Astrocyte (in vitro differentiated cells and primary cell): ENCODE data around the gene PRKAG3. TPM values are rescaled to one million over a fixed set of nuclear protein-coding genes. Genes with fewer than 3 reads are reported as not detected.
A peak's percentile ranks its signal among the peaks of the same experiment; 100 is the strongest.

Source experiments
- DNase-seq: peaks from one replicate; pipeline ENCODE4 v3.0.0-alpha.2; 2010; ENCODE audit warnings: low read depth
- FAIRE-seq: peaks from 2 replicates; lab custom pipeline; 2011; peaks lifted over from hg19 to GRCh38; lab: Jason Lieb, UNC
- H2AFZ ChIP-seq: 2 replicates; pipeline ENCODE4 v1.6.0; 2012; ENCODE audit warnings: low read depth, low read length, inconsistent platforms
- H3K27ac ChIP-seq: 2 replicates; pipeline ENCODE4 v1.5.1; 2011; ENCODE audit warnings: low read depth, low read length, inconsistent platforms
- H3K27me3 ChIP-seq: 2 replicates; pipeline ENCODE4 v1.6.0; 2011; ENCODE audit warnings: low read length, inconsistent platforms; ENCODE audit not compliant: insufficient read depth
- H3K36me3 ChIP-seq: 2 replicates; pipeline ENCODE4 v1.5.1; 2011; ENCODE audit warnings: low read length, inconsistent platforms; ENCODE audit not compliant: insufficient read depth
- H3K4me1 ChIP-seq: 2 replicates; pipeline ENCODE4 v1.5.1; 2011; ENCODE audit warnings: low read length, inconsistent platforms; ENCODE audit not compliant: insufficient read depth
- H3K4me2 ChIP-seq: 2 replicates; pipeline ENCODE4 v1.6.0; 2012; ENCODE audit warnings: low read length, inconsistent platforms
- H3K4me3 ChIP-seq: 2 replicates; pipeline ENCODE4 v1.5.1; 2011; ENCODE audit warnings: low read depth, mild to moderate bottlenecking, low read length, inconsistent platforms; ENCODE audit not compliant: insufficient read depth
- H3K79me2 ChIP-seq: 2 replicates; pipeline ENCODE4 v1.6.0; 2012; ENCODE audit warnings: mild to moderate bottlenecking, low read length, inconsistent platforms; ENCODE audit not compliant: insufficient read depth
- H3K9ac ChIP-seq: 2 replicates; pipeline ENCODE4 v1.6.0; 2012; ENCODE audit warnings: mild to moderate bottlenecking, low read length, inconsistent platforms
- H3K9me3 ChIP-seq: 2 replicates; pipeline ENCODE4 v1.5.1; 2012; ENCODE audit warnings: low read depth, mild to moderate bottlenecking, low read length, inconsistent platforms; ENCODE audit not compliant: insufficient read depth
- H4K20me1 ChIP-seq: 2 replicates; pipeline ENCODE4 v1.6.0; 2012; ENCODE audit warnings: low read length, inconsistent platforms; ENCODE audit not compliant: insufficient read depth
- H3K27ac Mint-ChIP-seq: one replicate; pipeline ENCODE4 v1.8.0; 2021; ENCODE audit warnings: mild to moderate bottlenecking, mixed read lengths; ENCODE audit not compliant: unreplicated experiment
- H3K27me3 Mint-ChIP-seq: one replicate; pipeline ENCODE4 v1.8.0; 2021; ENCODE audit warnings: low read depth, mixed read lengths; ENCODE audit not compliant: unreplicated experiment
- H3K36me3 Mint-ChIP-seq: one replicate; pipeline ENCODE4 v1.8.0; 2021; ENCODE audit warnings: low read depth, mixed read lengths; ENCODE audit not compliant: unreplicated experiment
- H3K4me1 Mint-ChIP-seq: one replicate; pipeline ENCODE4 v1.8.0; 2021; ENCODE audit warnings: low read depth, mixed read lengths; ENCODE audit not compliant: unreplicated experiment
- H3K4me3 Mint-ChIP-seq: one replicate; pipeline ENCODE4 v1.8.0; 2021; ENCODE audit warnings: mild to moderate bottlenecking, moderate library complexity, mixed read lengths; ENCODE audit not compliant: unreplicated experiment
- H3K9me3 Mint-ChIP-seq: one replicate; pipeline ENCODE4 v1.8.0; 2021; ENCODE audit warnings: mild to moderate bottlenecking, mixed read lengths; ENCODE audit not compliant: unreplicated experiment
- CTCF ChIP-seq: IDR thresholded peaks from 2 replicates; pipeline ENCODE4 v1.5.1; 2011; ENCODE audit warnings: low read depth, mild to moderate bottlenecking, inconsistent platforms, low read length, moderate library complexity; ENCODE audit not compliant: insufficient read depth
- EZH2 ChIP-seq: IDR thresholded peaks from 2 replicates; pipeline ENCODE4 v1.6.1; 2012; ENCODE audit warnings: mild to moderate bottlenecking, low read length, inconsistent platforms; ENCODE audit not compliant: insufficient read depth
- total RNA-seq: library from RNA; stranded (reverse); gene quantifications from 2 replicates; pipeline ENCODE4 v1.2.1, GENCODE V29; 2021

Gene PRKAG3
- total RNA-seq, 1 donor from 2014 or later: not detected

DNA sequence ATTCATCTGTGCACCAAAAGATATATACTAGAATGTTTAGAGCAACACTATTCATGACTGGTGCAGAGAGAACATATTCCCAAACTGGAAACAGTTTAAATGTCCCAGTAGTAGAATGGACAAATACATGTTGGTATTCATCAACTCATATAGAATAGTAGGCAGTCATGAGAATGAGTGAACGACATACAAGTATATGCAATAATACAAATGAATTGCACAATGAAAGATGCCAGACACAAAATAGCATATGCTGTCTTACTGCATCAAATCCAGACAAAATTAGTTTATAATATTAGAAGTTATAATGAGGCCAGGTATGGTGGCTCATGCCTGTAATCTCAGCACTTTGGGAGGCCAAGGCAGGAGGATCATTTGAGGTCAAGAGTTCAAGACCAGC lies 8.3 kb upstream of the PRKAG3 start:
- Histone ChIP-seq H3K27me3 (peaks cover 16% of the 10 kb centered on the region), H3K9me3 (no peaks in the 10 kb centered on the region), H3K27ac (no peak overlapping the region), H3K4me1 (no peaks in the 10 kb centered on the region), H3K9ac (no peak overlapping the region), H3K79me2 (no peaks in the 10 kb centered on the region), H3K4me2 (no peak overlapping the region), H3K4me3 (no peak overlapping the region), H3K36me3 (no peaks in the 10 kb centered on the region), H4K20me1 (no peaks in the 10 kb centered on the region), H2AFZ (no peak overlapping the region)
- peaks cover 6% of the 10 kb centered on the region for H3K4me1 Mint-ChIP-seq
- no peaks in the 10 kb centered on the region for H3K36me3 Mint-ChIP-seq
- peaks cover 10% of the 10 kb centered on the region for H3K9me3 Mint-ChIP-seq
- H3K27me3 Mint-ChIP-seq: peaks cover 13% of the 10 kb centered on the region
- FAIRE-seq (no peak), DNase-seq (no peak)
- no peak overlapping the region for H3K27ac Mint-ChIP-seq
- H3K4me3 Mint-ChIP-seq: no peak overlapping the region
- TF ChIP-seq CTCF: no peak
- no peak for TF ChIP-seq EZH2

DNA sequence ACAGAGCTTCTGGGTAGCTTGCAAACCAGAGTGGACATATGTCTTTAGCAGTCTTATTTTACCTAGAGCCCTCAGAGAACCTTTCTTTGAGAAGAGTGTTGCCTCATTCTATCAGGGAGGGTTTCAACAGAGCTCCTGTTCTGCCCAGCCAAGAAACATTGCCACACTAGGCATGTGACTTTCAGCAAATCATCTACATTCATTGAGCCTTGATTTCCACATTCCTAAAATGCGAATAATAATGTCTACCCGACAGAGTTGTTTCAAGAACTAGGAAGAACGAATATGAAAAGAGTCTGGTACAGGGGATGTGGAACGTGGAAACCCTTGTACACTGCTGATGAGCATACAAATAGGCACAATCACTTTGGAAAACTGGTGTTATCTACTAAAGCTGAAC lies 7.8 kb upstream of the PRKAG3 start:
- no peak for FAIRE-seq
- peaks cover 20% of the 10 kb centered on the region for H3K27me3 ChIP-seq
- Mint-ChIP-seq H3K4me3 (no peak overlapping the region), H3K27ac (no peak overlapping the region), H3K27me3 (peaks cover 16% of the 10 kb centered on the region), H3K36me3 (no peaks in the 10 kb centered on the region), H3K4me1 (peaks cover 6% of the 10 kb centered on the region), H3K9me3 (peaks cover 10% of the 10 kb centered on the region)
- H2AFZ ChIP-seq: no peak overlapping the region
- H3K27ac ChIP-seq: no peak overlapping the region
- no peak for TF ChIP-seq CTCF
- no peak for TF ChIP-seq EZH2
- no peaks in the 10 kb centered on the region for H4K20me1 ChIP-seq
- no peak overlapping the region for H3K9ac ChIP-seq
- H3K79me2 ChIP-seq: no peaks in the 10 kb centered on the region
- H3K36me3 ChIP-seq: no peaks in the 10 kb centered on the region
- peak; percentile 39 for DNase-seq
- H3K9me3 ChIP-seq: no peaks in the 10 kb centered on the region
- no peaks in the 10 kb centered on the region for H3K4me1 ChIP-seq
- no peak overlapping the region for H3K4me2 ChIP-seq
- H3K4me3 ChIP-seq: no peak overlapping the region

DNA sequence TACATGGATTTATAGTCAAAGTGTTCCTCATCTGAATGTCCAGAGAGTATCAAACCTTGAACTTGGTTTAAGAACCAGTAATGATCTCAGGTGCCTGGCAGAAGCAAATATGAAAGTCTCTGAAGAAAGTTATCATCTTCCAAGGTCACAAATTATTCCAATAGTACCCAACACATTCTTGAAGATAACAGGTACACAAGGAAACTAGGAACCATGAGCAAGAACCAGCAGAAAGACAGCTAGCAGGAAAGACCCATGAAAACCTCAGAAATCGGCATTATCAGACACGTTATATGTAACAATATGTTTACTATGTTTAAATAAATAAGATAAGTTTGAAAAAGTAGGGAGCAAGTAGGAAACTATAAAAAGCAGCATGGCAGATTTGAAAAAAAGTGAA lies 5.9 kb upstream of the PRKAG3 start:
- no peak for FAIRE-seq
- no peaks in the 10 kb centered on the region for H3K36me3 ChIP-seq

More for the DNA sequence above, 5.9 kb upstream of the PRKAG3 start:
- H3K27ac Mint-ChIP-seq: no peak overlapping the region
- no peak overlapping the region for H3K4me2 ChIP-seq
- H3K27me3 Mint-ChIP-seq: peaks cover 28% of the 10 kb centered on the region
- H4K20me1 ChIP-seq: no peaks in the 10 kb centered on the region
- no peak for TF ChIP-seq EZH2
- no peak for TF ChIP-seq CTCF
- H3K4me3 ChIP-seq: no peak overlapping the region
- H3K4me1 Mint-ChIP-seq: peaks cover 6% of the 10 kb centered on the region
- no peak for DNase-seq
- no peak overlapping the region for H3K27ac ChIP-seq
- no peak overlapping the region for H3K4me3 Mint-ChIP-seq
- H3K27me3 ChIP-seq: peaks cover 39% of the 10 kb centered on the region
- no peak overlapping the region for H2AFZ ChIP-seq
- no peaks in the 10 kb centered on the region for H3K4me1 ChIP-seq
- H3K9me3 ChIP-seq: no peaks in the 10 kb centered on the region
- H3K79me2 ChIP-seq: no peaks in the 10 kb centered on the region
- peaks cover 9% of the 10 kb centered on the region for H3K9me3 Mint-ChIP-seq
- peaks cover 4% of the 10 kb centered on the region for H3K36me3 Mint-ChIP-seq
- H3K9ac ChIP-seq: no peak overlapping the region
